ENCODE measurements around the gene LRRC46. TPM values are rescaled to one million over a fixed set of nuclear protein-coding genes. Genes with fewer than 3 reads are reported as not detected.

Gene LRRC46
- total RNA-seq, 1 donor from 2014 or later: 1.7 TPM

GRCh38 chr17:47867813-47868533, 36.5 kb downstream of the LRRC46 start:
- no peaks in the 10 kb centered on the region for H3K4me1 Mint-ChIP-seq (ENCODE audit: low read depth)
- H3K27me3 Mint-ChIP-seq: peaks cover 68% of the 10 kb centered on the region

GRCh38 chr17:47869114-47869513, 37.6 kb downstream of the LRRC46 start:
- no peak for TF ChIP-seq CTCF (IDR thresholded peaks at IDR 0.05; ENCODE audit: unreplicated experiment)
- no peaks in the 10 kb centered on the region for H3K4me1 Mint-ChIP-seq (ENCODE audit: low read depth)
- DNase-seq (ENCODE audit: low spot score, unreplicated experiment): no peak
- H3K27me3 Mint-ChIP-seq: peaks cover 77% of the 10 kb centered on the region
- no peak overlapping the region for H3K27ac Mint-ChIP-seq
- no peaks in the 10 kb centered on the region for H3K9me3 Mint-ChIP-seq (ENCODE audit: low read depth)
- no peaks in the 10 kb centered on the region for H3K36me3 Mint-ChIP-seq (ENCODE audit: insufficient read depth)
- no peak overlapping the region for H3K4me3 Mint-ChIP-seq (ENCODE audit: low read depth)

More at GRCh38 chr17:47867813-47868533, 36.5 kb downstream of the LRRC46 start:
- Mint-ChIP-seq H3K4me3 (ENCODE audit: low read depth) (no peak overlapping the region), H3K9me3 (ENCODE audit: low read depth) (no peaks in the 10 kb centered on the region), H3K36me3 (ENCODE audit: insufficient read depth) (no peaks in the 10 kb centered on the region), H3K27ac (no peak overlapping the region)
- no peak for DNase-seq (ENCODE audit: low spot score, unreplicated experiment)
- TF ChIP-seq CTCF (IDR thresholded peaks at IDR 0.05; ENCODE audit: unreplicated experiment): no peak

- no peak overlapping the region for H3K4me3 Mint-ChIP-seq (ENCODE audit: low read depth)
- no peaks in the 10 kb centered on the region for H3K4me1 Mint-ChIP-seq (ENCODE audit: low read depth)
- DNase-seq (ENCODE audit: low spot score, unreplicated experiment): no peak
- no peaks in the 10 kb centered on the region for H3K36me3 Mint-ChIP-seq (ENCODE audit: insufficient read depth)
- TF ChIP-seq CTCF (IDR thresholded peaks at IDR 0.05; ENCODE audit: unreplicated experiment): no peak
- no peaks in the 10 kb centered on the region for H3K9me3 Mint-ChIP-seq (ENCODE audit: low read depth)
- peaks cover 81% of the 10 kb centered on the region for H3K27me3 Mint-ChIP-seq
- H3K27ac Mint-ChIP-seq: no peak overlapping the region
Observed at GRCh38 chr17:47870056-47870455, 38.6 kb downstream of the LRRC46 start.

- Mint-ChIP-seq H3K36me3 (ENCODE audit: insufficient read depth) (no peaks in the 10 kb centered on the region), H3K27me3 (peaks cover 81% of the 10 kb centered on the region), H3K4me3 (ENCODE audit: low read depth) (no peak overlapping the region), H3K4me1 (ENCODE audit: low read depth) (no peaks in the 10 kb centered on the region), H3K27ac (no peak overlapping the region), H3K9me3 (ENCODE audit: low read depth) (no peaks in the 10 kb centered on the region)
- TF ChIP-seq CTCF (IDR thresholded peaks at IDR 0.05; ENCODE audit: unreplicated experiment): no peak
- DNase-seq (ENCODE audit: low spot score, unreplicated experiment): no peak
Observed at GRCh38 chr17:47871048-47871447, 39.6 kb downstream of the LRRC46 start.

- no peak overlapping the region for H3K4me3 Mint-ChIP-seq (ENCODE audit: low read depth)
Observed at GRCh38 chr17:47872019-47872650, 40.7 kb downstream of the LRRC46 start.

More at GRCh38 chr17:47872019-47872650, 40.7 kb downstream of the LRRC46 start:
- no peaks in the 10 kb centered on the region for H3K4me1 Mint-ChIP-seq (ENCODE audit: low read depth)
- no peak for TF ChIP-seq CTCF (IDR thresholded peaks at IDR 0.05; ENCODE audit: unreplicated experiment)
- no peak overlapping the region for H3K27ac Mint-ChIP-seq
- H3K36me3 Mint-ChIP-seq (ENCODE audit: insufficient read depth): no peaks in the 10 kb centered on the region
- DNase-seq (ENCODE audit: low spot score, unreplicated experiment): no peak
- H3K27me3 Mint-ChIP-seq: peaks cover 72% of the 10 kb centered on the region
- no peaks in the 10 kb centered on the region for H3K9me3 Mint-ChIP-seq (ENCODE audit: low read depth)

Data from progenitor cell of endocrine pancreas (in vitro differentiated cells).